ENCODE results near the gene MLNR. TPM values are rescaled to one million over a fixed set of nuclear protein-coding genes. Genes with fewer than 3 reads are reported as not detected.

The MLNR gene, protein sequence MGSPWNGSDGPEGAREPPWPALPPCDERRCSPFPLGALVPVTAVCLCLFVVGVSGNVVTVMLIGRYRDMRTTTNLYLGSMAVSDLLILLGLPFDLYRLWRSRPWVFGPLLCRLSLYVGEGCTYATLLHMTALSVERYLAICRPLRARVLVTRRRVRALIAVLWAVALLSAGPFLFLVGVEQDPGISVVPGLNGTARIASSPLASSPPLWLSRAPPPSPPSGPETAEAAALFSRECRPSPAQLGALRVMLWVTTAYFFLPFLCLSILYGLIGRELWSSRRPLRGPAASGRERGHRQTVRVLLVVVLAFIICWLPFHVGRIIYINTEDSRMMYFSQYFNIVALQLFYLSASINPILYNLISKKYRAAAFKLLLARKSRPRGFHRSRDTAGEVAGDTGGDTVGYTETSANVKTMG
- not detected in 2 replicates for total RNA-seq
- polyA plus RNA-seq = not detected in 2 replicates

DNA sequence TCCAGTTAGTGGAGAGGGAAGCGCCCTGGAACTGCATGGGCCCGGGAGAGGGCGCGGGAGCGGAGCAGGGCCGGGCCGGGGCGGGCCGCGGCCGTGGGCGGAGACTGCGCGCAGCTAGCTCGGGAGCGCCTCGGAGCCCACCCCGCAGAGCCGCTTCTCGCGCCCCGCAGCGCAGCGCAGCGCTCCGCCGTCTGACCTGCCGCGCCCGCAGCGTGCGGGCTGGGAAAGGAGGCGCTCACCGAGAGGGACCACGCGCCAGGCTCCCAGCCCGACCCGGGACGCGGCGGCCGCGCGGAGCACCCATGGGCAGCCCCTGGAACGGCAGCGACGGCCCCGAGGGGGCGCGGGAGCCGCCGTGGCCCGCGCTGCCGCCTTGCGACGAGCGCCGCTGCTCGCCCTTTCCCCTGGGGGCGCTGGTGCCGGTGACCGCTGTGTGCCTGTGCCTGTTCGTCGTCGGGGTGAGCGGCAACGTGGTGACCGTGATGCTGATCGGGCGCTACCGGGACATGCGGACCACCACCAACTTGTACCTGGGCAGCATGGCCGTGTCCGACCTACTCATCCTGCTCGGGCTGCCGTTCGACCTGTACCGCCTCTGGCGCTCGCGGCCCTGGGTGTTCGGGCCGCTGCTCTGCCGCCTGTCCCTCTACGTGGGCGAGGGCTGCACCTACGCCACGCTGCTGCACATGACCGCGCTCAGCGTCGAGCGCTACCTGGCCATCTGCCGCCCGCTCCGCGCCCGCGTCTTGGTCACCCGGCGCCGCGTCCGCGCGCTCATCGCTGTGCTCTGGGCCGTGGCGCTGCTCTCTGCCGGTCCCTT, at the start of gene MLNR:
MLNR (plus strand) TSS at position 303 of the 820 bp plus-strand sequence; CDS start at position 303, 0 bp downstream.
- Histone ChIP-seq H2AFZ (peak within 1 kb of the TSS; percentile 76), H3K4me1 (ENCODE audit: insufficient read depth) (no peaks in the 10 kb centered on the region), H3K36me3 (replicated peaks; ENCODE audit: insufficient read depth, low read depth) (no peaks in the 10 kb centered on the region), H3K9me2 (replicated peaks; ENCODE audit: insufficient read depth) (no peaks in the 10 kb centered on the region), H4K20me1 (ENCODE audit: insufficient read depth, poor library complexity, severe bottlenecking) (no peaks in the 10 kb centered on the region), H3K4me3 (peak within 1 kb of the TSS; percentile 29), H3K27ac (no peak within 1 kb of the TSS), H3K27me3 (peaks cover 86% of the 10 kb centered on the region), H3K4me2 (peak within 1 kb of the TSS; percentile 79), H3K9me3 (ENCODE audit: low read depth) (no peaks in the 10 kb centered on the region), H3K79me2 (no peaks in the 10 kb centered on the region)
- peak; percentile 46 for DNase-seq (ENCODE audit: low spot score)
- WGBS (ENCODE audit: low lambda C conversion rate, missing lambda C conversion rate) = 5% methylated on average over 65 of the region's 111 CpGs
- TF ChIP-seq EZH2 (IDR thresholded peaks at IDR 0.05; ENCODE audit: borderline replicate concordance) (peak; percentile 65), EZH2phosphoT487 (IDR thresholded peaks at IDR 0.05; ENCODE audit: low read depth, severe bottlenecking, unreplicated experiment) (no peak)
- TF ChIP-seq, protein P1, sequence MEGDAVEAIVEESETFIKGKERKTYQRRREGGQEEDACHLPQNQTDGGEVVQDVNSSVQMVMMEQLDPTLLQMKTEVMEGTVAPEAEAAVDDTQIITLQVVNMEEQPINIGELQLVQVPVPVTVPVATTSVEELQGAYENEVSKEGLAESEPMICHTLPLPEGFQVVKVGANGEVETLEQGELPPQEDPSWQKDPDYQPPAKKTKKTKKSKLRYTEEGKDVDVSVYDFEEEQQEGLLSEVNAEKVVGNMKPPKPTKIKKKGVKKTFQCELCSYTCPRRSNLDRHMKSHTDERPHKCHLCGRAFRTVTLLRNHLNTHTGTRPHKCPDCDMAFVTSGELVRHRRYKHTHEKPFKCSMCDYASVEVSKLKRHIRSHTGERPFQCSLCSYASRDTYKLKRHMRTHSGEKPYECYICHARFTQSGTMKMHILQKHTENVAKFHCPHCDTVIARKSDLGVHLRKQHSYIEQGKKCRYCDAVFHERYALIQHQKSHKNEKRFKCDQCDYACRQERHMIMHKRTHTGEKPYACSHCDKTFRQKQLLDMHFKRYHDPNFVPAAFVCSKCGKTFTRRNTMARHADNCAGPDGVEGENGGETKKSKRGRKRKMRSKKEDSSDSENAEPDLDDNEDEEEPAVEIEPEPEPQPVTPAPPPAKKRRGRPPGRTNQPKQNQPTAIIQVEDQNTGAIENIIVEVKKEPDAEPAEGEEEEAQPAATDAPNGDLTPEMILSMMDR (IDR thresholded peaks at IDR 0.05; ENCODE audit: poor library complexity) = peak; percentile 18

DNA sequence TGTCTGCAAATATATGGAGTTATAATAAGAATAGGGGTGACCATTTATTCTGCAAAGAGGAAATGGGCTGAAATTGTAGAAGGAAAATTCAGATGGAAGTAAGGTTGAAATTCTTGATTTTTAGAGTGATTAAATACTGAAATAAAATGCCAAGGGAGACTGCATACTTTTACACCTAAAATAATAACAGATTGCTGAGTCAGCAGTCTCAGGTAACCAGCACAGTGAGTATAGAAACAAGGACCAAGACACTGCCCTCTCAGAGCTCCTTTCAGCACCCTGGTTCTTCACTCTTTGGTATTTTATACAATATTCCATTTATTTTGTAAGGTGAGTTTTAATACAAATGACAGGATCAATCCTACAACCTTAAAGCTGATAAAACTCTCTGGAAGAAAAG, 48.8 kb upstream of the MLNR start:
- H3K27me3 ChIP-seq = no peaks in the 10 kb centered on the region
- H3K9me3 ChIP-seq (ENCODE audit: low read depth) = no peaks in the 10 kb centered on the region
- H3K27ac ChIP-seq = no peak overlapping the region
- no peaks in the 10 kb centered on the region for H3K9me2 ChIP-seq (replicated peaks; ENCODE audit: insufficient read depth)
- DNase-seq (ENCODE audit: low spot score) = no peak
- H4K20me1 ChIP-seq (ENCODE audit: insufficient read depth, poor library complexity, severe bottlenecking) = no peaks in the 10 kb centered on the region
- no peaks in the 10 kb centered on the region for H3K4me1 ChIP-seq (ENCODE audit: insufficient read depth)
- H2AFZ ChIP-seq = no peak overlapping the region
- no peaks in the 10 kb centered on the region for H3K36me3 ChIP-seq (replicated peaks; ENCODE audit: insufficient read depth, low read depth)
- no peak overlapping the region for H3K4me2 ChIP-seq
- no peaks in the 10 kb centered on the region for H3K79me2 ChIP-seq
- no peak overlapping the region for H3K4me3 ChIP-seq
- TF ChIP-seq EZH2 (IDR thresholded peaks at IDR 0.05; ENCODE audit: borderline replicate concordance) (no peak), EZH2phosphoT487 (IDR thresholded peaks at IDR 0.05; ENCODE audit: low read depth, severe bottlenecking, unreplicated experiment) (no peak)
- TF ChIP-seq, protein P1 (IDR thresholded peaks at IDR 0.05; ENCODE audit: poor library complexity) = no peak

DNA sequence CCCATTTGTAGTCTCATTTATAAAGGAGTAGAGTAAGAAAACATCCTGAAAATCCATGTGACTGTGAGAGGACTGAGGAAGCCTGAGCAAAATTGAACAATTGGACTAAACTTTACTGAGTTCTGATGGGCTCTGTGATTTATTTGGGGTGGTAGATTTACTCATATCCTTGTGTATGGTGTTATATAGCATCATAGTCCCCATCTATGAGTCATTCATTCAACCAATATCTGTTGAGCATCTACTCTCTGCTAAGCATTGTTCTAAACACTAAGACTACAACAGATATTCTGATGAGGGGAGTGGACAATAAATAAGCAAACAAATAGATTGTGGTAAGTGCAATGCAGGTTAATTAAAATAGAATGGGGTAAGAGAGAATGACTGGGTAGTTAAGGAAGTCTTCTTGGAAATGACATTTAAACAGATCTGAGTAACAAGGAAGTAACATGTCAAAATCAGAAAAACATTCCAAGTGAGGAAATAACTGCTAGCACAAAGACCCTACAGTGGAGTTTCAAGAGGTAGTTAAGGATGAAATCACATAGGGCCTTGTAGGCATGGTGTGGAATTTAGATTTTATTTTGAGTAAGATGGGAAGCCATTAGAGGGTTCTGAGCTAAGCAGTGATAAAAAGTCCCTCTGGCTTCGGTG, 36.3 kb upstream of the MLNR start:
- no peaks in the 10 kb centered on the region for H3K4me1 ChIP-seq (ENCODE audit: insufficient read depth)
- no peak overlapping the region for H3K4me2 ChIP-seq
- no peaks in the 10 kb centered on the region for H3K36me3 ChIP-seq (replicated peaks; ENCODE audit: insufficient read depth, low read depth)

More for the DNA sequence above, 36.3 kb upstream of the MLNR start:
- Histone ChIP-seq H2AFZ (no peak overlapping the region), H3K4me3 (no peak overlapping the region), H3K27ac (no peak overlapping the region), H3K9me3 (ENCODE audit: low read depth) (no peaks in the 10 kb centered on the region), H3K79me2 (no peaks in the 10 kb centered on the region), H4K20me1 (ENCODE audit: insufficient read depth, poor library complexity, severe bottlenecking) (no peaks in the 10 kb centered on the region), H3K27me3 (no peaks in the 10 kb centered on the region), H3K9me2 (replicated peaks; ENCODE audit: insufficient read depth) (no peaks in the 10 kb centered on the region)
- 21% methylated on average over 1 of the region's 1 CpG for WGBS (ENCODE audit: low lambda C conversion rate, missing lambda C conversion rate)
- DNase-seq (ENCODE audit: low spot score) = no peak
- TF ChIP-seq, protein P1 (IDR thresholded peaks at IDR 0.05; ENCODE audit: poor library complexity) = no peak
- no peak for TF ChIP-seq EZH2 (IDR thresholded peaks at IDR 0.05; ENCODE audit: borderline replicate concordance)
- TF ChIP-seq EZH2phosphoT487 (IDR thresholded peaks at IDR 0.05; ENCODE audit: low read depth, severe bottlenecking, unreplicated experiment) = no peak
